Inferior parietal cortex (tissue), 1 donor: ENCODE data around the gene PID1.

Source experiments
- DNase-seq: peaks from one replicate; pipeline ENCODE4 v3.0.0-alpha.2; 2016; ENCODE audit errors: extremely low spot score

PID1 gene

DNA sequence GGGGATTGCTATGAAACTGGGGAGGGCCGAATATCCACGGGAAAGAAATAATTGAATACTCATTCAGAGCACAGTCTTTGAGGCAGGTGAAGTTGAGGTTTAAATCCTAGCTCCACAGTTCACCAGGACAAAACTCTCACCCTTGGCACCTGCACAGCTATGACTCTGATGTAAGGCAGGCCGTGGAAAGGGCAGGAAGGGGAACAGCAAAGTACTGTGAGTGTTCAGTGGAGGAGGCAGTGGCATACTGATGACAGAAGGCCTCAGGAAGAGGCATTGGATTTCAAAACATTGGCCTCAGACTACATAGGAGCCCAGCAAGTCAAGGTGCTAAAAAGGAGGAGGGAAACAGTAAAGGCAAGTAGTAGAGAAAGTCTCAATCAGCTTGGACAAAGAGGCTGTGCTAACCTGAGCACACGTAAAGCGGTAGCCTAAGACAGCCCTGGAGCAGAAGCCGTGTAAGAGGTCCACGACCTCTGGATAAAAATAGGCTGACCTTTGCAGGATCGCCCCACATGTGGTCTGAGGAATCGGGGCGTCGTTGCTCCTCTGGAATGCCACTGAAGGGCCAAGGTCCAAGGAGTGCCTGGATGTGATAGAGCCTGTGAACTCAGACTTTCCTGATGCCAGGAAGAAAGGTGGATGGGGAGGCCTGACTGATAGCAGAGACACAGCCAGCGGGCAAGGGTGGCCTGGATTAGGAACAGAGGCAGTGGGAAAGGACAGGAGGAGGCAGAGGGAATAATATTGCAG lies 243.6 kb downstream of the PID1 start:
- no peak for DNase-seq

DNA sequence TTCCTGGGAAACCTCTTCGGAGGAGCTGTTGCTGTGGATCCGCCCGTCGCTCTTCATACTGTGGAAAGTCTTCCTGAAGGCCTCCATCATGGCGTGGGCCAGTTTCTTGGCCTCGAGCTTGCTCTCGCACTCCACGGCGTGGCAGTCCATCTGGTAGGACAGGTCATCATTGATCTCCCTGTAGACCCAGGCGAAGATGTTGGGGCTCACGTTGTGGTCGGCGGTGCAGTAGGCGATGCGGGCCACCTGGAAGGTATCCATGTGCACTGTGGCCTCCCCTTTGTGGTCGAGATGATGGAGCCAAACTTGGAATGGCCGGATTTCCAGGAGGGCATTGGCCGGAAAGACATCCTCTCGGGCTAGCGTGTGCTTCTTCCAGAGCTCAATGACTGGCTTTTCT lies 245.4 kb downstream of the PID1 start:
- no peak for DNase-seq

DNA sequence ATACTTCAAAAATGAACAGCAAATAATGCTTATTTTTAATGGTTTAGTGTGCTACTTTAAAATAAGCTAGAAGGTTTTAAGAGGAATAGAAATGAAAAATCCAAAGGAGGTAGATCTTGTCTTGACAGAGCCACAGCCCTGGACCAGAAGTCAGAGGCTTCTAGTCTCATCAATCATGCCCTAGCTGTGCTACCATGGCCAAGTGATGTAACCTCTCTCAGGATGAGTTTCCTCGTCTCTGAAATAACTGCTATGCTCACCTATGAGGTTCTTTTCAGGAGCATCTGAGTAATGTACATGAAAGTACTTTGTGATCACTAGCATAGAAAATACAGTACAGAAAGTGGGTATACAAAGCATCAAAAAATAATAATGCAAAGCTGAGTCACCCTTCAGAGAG lies 248.4 kb downstream of the PID1 start:
- DNase-seq: no peak

DNA sequence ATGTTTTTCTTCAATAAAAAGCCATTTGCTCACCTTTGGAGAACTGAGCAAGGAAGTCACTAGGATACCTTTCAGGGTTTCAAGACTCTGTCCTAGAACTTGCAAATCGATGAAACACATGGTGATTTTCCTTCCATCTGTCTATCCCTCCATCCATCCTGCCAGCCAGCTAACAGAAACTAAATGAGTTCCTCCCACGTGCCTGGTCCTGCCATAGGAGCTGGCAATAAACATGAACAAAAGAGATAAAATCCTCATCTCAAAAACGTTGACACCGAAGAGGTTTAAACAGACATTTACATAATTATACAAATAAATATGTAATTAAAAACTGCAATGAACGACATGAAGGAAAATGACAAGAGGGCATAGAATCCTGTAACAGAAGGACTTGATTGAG lies 249.0 kb downstream of the PID1 start:
- DNase-seq: no peak

DNA sequence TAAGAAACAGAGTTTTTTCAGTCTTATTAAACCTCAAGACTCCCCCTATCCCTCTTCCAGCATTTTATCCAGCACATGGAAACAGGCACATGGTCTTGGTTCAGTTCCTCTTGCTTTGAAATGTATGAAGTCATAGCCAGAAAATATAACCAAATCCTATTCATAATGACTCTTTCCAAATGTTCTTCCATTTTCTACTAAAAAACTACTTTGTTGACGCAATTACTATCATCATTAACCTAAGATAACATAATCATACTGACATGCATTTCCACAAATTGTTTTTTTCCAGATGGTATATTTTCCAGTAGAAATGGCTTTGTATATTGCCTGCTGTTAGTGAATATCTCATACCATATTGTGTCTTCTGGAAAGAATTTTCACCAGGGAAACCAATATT lies 261.3 kb downstream of the PID1 start:
- no peak for DNase-seq

DNA sequence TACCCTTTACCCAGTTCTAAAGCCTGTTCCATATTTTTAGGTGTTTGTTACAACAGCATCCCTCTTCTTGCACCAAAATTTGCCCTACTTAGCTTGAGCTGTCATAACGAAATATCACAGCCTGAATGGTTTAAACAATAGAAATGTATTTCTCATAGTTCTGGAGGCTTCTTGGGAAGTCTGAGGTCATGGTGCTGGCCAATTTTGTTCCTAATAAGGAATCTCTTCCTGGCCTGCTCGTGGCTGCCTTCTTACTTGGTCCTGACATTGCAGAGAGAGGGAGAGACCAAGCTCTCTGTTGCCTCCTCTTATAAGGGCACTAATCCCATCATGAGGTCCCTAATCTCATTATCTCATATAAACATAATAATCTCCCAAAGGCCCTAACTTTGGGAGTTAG lies 267.8 kb downstream of the PID1 start:
- no peak for DNase-seq

DNA sequence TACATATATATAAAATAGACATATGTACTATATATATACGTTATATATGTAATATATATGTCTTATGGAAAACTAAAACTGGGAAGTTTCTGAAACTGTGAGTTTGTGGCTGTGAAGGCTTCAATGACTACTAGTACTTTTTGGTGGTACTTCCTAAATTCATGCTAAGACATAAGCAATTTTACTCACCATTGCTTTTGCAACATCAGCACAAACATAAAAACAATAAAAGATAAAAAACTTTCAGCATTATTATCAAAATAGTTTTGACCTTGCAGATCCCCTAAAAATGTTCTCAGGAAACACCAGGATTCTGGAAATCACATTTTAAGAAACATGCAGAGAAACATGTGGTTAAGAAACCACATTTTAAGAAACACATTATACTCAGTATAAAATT lies 269.9 kb downstream of the PID1 start:
- no peak for DNase-seq

DNA sequence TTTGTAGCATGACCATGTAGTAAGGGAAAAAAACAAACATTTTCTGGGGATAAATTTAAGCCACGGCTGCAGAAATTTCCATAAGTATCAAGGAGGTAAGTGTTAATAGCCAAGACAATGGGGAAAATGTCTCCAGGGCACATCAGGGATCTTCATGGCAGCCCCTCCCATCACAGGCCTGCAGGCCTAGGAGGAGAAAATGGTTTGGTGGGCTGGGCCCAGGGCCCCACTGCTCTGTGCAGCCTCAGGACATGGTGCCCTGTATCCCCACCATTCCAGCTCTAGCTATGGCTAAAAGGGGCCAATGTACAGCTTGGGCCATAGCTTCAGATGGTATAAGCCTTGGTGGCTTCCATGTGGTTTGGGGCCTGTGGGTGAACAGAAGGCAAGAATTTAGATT lies 271.8 kb downstream of the PID1 start:
- DNase-seq: no peak

DNA sequence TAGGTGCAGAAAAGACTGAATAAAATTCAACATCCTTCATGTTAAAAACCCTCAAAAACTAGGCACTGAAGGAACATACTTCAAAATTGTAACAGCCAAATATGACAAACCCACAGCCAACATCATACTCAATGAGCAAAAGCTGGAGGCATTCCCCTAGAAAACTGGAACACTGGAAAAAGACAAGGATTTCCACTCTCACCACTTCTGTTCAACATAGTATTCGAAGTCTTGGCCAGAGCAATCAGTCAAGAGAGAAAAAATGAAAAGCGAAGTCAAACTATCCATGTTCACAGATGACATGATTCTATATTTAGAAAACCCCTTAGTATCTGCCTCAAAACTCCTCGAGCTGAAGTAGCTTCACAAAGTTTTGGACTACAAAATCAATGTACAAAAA lies 282.3 kb downstream of the PID1 start:
- no peak for DNase-seq

DNA sequence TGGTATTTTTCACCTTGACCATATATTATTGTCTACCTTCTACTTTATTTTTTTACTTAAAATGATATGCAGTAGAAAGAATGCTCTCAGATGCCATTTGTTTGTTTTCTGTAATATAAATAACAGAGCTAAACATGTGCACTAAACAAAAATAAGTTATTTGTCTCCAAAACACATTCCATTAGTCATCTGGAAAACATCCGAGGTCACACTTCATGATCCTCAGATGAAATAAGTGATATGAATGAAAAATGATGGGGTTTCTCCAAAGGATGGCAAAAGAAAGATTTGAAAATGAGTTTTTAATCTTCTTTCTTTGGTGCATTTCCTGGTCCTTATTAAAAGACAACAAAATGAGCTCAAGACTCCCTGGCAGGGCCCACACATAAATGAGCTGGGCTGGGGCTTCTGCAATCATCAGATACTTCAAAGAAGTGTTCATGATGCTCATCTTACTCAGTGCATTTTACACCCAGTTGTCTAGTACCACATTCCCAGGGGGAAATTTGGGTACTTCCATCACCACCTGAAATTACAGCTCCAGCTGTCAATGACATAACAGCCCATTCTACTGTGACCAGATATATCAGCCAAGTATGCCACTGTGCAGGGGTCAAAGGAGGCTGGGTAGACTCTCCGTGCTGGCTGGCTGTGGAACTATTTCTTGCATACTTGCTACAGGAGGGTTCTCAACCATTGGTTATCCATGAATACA lies 283.5 kb downstream of the PID1 start:
- DNase-seq: no peak

DNA sequence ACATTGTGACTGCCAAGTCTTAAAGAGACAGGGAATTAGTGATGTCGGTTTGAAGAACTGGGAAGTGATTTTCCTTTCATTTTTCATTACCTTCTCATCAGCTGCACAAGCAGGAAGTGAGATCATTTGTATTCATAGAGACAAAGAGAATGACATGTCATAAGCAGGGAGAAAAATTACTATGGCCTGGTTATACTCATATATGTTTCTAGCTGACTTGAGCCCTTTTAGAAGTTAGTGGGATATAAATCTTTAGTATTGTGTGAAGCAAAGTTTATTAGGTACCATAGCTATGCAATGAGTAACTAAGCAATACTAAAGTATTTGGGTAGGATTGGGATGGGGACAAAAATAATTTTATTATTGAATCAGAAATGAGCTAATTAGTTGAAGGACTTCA lies 284.1 kb downstream of the PID1 start:
- DNase-seq: no peak

DNA sequence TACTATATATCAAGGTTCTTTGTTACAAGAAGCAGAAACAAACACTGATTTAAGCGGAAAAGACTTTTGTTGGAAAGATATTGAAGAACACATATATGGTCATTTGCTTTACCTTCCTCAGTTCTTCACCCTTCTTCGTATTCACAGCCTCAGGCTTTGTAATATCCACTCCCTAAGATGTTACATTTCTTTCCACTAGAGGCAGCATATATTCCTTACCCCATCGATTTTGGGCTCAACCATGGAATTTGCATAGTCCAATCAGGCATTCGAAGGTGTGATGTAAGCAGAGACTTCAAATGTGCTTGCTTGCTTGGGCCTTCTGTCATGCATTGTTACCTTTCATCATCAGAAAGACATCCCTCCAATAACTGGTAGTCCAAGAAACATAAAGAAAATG lies 287.4 kb downstream of the PID1 start:
- DNase-seq: no peak

DNA sequence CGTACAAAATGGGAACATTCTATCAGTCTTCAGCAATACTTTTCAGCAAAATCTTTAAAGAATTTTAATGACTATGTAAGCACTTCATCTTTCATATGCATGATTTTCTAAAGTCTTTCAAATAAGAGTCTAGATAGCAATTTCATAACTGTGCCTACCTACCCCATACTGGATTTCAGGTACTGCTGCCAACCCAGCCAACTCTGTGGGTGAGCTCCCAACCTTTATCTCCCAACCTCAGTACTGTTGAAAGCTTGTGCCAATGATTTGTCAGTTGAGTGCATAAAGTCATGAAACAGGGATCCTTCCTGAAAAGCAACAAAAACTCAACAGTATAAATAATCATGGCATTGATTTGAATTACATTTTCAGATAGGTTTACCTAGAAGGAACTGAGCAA lies 296.9 kb downstream of the PID1 start:
- no peak for DNase-seq
